Hematopoietic multipotent progenitor cell treated with erythropoietin and hydrocortisone succinate and interleukin-3 and kit ligand, for 4 days (in vitro differentiated cells): ENCODE measurements around the gene GTF2E1.
"Not testable (repeated sequence)": the region's sequence is repeated elsewhere in the genome, so short reads cannot be mapped to it uniquely, and the experiment has no call there.

Source experiments
- DNase-seq: peaks from one replicate; pipeline ENCODE4 v3.0.0-alpha.2; 2015

GTF2E1 gene

DNA sequence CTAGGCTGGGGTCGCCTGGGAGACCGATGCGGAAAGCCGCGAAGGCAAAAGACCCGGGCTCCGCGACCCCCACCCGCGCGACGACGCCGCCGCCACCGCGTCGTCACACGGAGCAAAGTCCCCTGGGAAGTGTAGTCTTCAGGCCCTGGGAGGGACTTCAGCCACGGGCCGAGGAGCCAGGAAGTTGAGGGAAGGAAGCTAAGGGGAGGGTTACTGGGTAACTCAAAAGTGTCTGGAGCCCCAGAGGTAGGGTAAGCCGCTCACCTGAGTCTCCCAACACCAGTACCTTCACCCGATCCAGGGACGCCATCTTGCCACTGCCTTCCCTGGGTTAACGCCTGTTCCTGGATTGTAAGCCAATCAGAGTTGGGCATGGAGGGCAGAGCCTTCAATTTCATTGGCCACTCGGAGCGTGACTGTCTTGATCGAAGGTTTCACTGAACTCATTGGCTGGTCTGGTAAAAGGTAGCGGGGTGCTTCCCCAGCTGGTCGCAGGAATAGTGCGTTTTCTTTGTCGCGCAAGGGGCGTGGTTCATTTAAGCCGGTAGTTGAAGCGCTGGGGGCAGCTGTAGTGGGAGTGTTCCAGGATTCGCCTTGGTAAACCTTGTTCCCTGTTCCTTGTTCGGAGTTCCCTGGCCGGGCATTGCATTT is at the start of gene GTF2E1, which contains the start of gene RABL3:
Gene GTF2E1 (plus strand): TSS at position 547 of the 651 bp plus-strand sequence. CDS start 7,809 bp downstream, outside the sequence.
Gene RABL3 (minus strand): TSS at position 319 of the 651 bp plus-strand sequence. CDS start 9 bp downstream, at position 310.
- DNase-seq: peak; percentile 99

- peak; percentile 33 for DNase-seq
Observed at GRCh38 chr3:120693439-120694171, 48.9 kb upstream of the GTF2E1 start.

DNA sequence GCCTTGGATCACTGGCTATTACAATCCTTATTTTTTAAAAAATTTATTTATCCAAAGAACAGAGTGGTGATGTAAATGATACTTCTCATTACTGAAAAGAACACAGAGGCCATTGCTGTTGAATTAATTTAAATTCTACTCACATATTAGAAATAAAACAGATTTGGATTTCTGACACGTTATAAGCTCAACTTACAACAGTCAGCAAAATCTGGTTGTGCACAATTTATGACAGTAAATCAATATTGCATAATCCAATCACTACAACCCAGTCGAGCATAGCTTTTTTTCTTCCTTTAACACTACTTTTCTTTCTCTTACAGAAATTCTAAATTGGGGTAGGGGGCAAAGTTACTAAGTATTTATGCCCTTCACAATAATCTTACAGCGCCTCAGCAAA is 43.2 kb upstream of the GTF2E1 start:
- DNase-seq: no peak

- no peak for DNase-seq
Observed at GRCh38 chr3:120705884-120706582, 36.5 kb upstream of the GTF2E1 start.

GRCh38 chr3:120706950-120707349 is 35.6 kb upstream of the GTF2E1 start:
- DNase-seq: no peak

GRCh38 chr3:120708408-120708807 is 34.1 kb upstream of the GTF2E1 start:
- no peak for DNase-seq

- DNase-seq: no peak
Observed at GRCh38 chr3:120710369-120710768, 32.2 kb upstream of the GTF2E1 start.

DNA sequence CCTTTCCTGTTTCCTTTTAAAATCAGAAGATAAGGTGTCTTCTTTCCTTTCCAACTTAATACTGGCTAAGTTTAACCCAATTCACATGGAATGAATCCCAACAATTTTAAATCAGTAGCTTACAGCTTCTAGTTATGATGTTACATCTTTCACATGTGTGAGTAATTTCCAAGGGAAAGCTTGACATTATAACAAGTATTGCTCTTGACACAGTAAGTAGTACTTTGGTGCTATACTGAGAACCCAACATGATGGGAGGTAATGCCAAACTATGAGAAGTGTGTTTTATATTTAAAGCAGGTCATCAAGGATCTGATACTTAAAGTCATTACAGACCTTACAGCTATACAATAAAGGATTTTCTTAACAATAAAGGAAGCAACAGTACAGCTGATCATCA is 29.3 kb upstream of the GTF2E1 start:
- no peak for DNase-seq

- DNase-seq: peak; percentile 18
Observed at GRCh38 chr3:120719167-120719834, 23.2 kb upstream of the GTF2E1 start.

DNA sequence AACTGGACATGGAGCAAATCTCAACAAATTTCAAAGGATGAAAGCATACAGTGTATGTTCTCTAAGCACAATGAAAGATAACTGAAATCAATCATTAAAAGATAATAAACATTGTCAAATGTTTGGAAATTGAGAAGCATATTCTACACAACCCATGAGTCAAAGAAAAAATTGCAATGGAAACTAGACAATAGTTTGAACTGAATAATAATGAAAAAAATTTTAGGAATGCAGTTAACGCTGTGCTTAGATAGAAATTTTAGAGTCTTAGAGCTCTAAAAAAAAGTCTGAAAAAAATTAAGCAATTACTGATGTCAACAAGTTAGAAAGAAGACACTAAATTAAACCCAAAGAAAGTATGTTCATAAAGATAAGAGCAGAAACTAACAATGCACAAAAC is 15.8 kb upstream of the GTF2E1 start:
- no peak for DNase-seq

GRCh38 chr3:120730576-120731542 is 11.7 kb upstream of the GTF2E1 start:
- no peak for DNase-seq

- not testable (repeated sequence) for DNase-seq
Observed at GRCh38 chr3:120738006-120738405, 4.5 kb upstream of the GTF2E1 start.

DNA sequence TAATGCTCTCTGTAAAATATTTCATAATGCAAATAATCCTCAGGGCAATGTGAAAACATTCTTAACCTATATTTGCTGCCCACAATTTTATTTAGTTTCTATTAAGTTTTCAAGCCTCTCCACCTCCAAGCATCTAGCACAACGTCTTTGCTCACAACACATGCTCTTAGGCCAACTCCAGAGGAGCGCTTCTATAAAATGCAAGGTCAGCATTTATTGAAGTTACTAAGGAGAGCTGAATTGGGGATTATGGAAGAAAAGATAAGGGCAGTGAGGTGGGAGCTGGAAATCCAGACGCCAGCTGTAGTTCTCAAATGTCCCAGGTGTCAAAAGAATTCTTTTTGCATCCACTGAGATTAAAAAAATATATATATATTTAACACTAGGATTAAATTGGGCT is 1.2 kb upstream of the GTF2E1 start:
- peak; percentile 25 for DNase-seq

DNA sequence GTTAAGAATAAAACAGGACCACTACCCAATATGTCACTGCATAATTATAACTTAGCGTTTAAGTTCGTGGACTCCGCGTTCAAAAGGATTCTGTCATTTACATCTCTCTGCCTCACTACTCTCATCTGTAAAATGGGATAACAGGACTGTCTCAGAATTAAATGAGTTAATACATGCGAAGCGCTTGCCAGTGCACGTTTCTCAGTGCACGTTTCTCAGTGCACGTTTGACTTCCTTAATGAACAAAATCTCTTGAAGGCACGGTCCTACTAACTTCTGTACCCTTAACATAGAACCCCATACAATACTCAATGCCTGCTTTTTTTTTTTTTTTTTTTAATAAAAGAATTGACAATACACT is 727 bp upstream of the GTF2E1 start:
- DNase-seq: no peak

- peak; percentile 55 for DNase-seq
Observed at GRCh38 chr3:120742849-120743365, 363 bp downstream of the GTF2E1 start.

- no peak for DNase-seq
Observed at GRCh38 chr3:120743556-120744195, 1.1 kb downstream of the GTF2E1 start.

GRCh38 chr3:120745466-120745865 is 2.9 kb downstream of the GTF2E1 start:
- DNase-seq: no peak

GRCh38 chr3:120749843-120750242 is 7.3 kb downstream of the GTF2E1 start:
- DNase-seq: no peak

- DNase-seq: no peak
Observed at GRCh38 chr3:120752230-120752629, 9.7 kb downstream of the GTF2E1 start.

DNA sequence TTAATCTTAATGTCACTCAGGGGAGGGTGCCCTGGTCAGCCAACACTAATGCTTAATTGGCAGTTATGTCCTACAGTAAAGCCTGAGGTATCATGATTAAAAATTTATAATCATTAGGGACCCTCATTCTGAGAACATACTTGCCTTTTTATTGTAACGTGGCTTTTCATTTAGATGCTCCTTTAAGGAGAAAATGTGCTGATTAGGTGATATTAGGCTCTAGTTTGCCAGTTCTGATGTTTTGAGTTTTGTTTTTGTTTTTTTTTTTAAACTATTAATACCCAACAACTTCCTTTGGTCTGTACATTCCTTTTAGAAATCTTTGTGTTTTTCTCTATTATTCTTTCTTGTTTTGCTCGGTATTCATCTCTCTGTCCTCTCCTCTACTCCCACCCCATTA is 10.3 kb downstream of the GTF2E1 start:
- no peak for DNase-seq

DNA sequence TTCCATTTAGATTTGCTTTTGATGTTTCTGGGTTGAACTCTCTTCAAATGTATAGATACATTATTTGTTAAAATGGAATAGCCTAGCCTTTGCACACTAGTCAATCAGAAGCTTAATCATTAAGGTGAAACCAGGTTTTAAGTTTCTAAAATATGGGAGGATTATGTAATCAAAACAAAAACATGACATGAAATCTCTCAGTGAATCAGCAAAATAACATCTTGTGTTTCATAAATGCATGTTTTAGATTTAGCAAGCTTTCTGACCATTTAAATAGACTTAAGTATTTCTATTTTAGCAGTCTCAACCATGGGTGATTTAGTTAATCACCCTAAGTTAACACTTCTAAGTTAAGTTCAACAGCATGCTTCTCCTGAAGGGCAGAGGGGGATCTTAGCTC is 11.3 kb downstream of the GTF2E1 start:
- DNase-seq: no peak
